MCF 10A (cell line): ENCODE measurements around the gene PLPPR1. TPM values are rescaled to one million over a fixed set of nuclear protein-coding genes. Genes with fewer than 3 reads are reported as not detected.

Source experiments
- BruUV-seq: library from RNA; stranded (reverse); fragments of 400-500 nt; replicated peaks from 2 replicates; lab custom pipeline; 2021; lab: Mats Ljungman, UMichigan
- CTCF ChIA-PET: fragments of 300-600 bp; sonication (Branson Sonifier 250); formaldehyde crosslinking; extraction: SDS; loops from one replicate; lab custom pipeline; 2021; ENCODE audit warnings: antibody characterized with exemption, inconsistent platforms; lab: Yijun Ruan, JAX
- POLR2A ChIA-PET: fragments of 300-600, 350-650 bp; sonication (Branson Sonifier 250); formaldehyde crosslinking; extraction: SDS; loops from one replicate; lab custom pipeline; 2020; ENCODE audit warnings: antibody characterized with exemption, inconsistent platforms; lab: Yijun Ruan, JAX
- DNase-seq: peaks from one replicate; pipeline ENCODE4 v3.0.0-alpha.2; 2018; ENCODE audit not compliant: unreplicated experiment
- H3K27ac Mint-ChIP-seq: one replicate; pipeline ENCODE4 v1.8.0; 2022; ENCODE audit warnings: mild to moderate bottlenecking, low read depth, mixed read lengths; ENCODE audit not compliant: unreplicated experiment
- H3K27me3 Mint-ChIP-seq: one replicate; pipeline ENCODE4 v1.8.0; 2022; ENCODE audit warnings: mixed read lengths; ENCODE audit not compliant: insufficient read depth, unreplicated experiment
- H3K36me3 Mint-ChIP-seq: one replicate; pipeline ENCODE4 v1.8.0; 2022; ENCODE audit warnings: mild to moderate bottlenecking, moderate library complexity, mixed read lengths; ENCODE audit not compliant: insufficient read depth, unreplicated experiment
- H3K4me1 Mint-ChIP-seq: one replicate; pipeline ENCODE4 v1.8.0; 2022; ENCODE audit warnings: mixed read lengths; ENCODE audit not compliant: insufficient read depth, unreplicated experiment
- H3K4me3 Mint-ChIP-seq: one replicate; pipeline ENCODE4 v1.8.0; 2022; ENCODE audit warnings: mild to moderate bottlenecking, moderate library complexity, mixed read lengths; ENCODE audit not compliant: unreplicated experiment
- H3K9me3 Mint-ChIP-seq: one replicate; pipeline ENCODE4 v1.8.0; 2022; ENCODE audit warnings: mixed read lengths; ENCODE audit not compliant: unreplicated experiment
- CTCF ChIP-seq: fragments of 200-600 bp; IDR thresholded peaks from one replicate; pipeline ENCODE4 v1.8.0; 2022; ENCODE audit warnings: antibody characterized with exemption, mild to moderate bottlenecking; ENCODE audit not compliant: unreplicated experiment
- intact Hi-C: fragments of 100-400 bp; cut with micrococcal nuclease; formaldehyde crosslinking; loops from 2 replicates; pipeline ENCODE4 v1.14.1; 2022
- total RNA-seq: library from RNA; stranded (reverse); gene quantifications from 2 replicates; pipeline ENCODE4 v1.2.3, GENCODE V29; 2022

PLPPR1 gene
- total RNA-seq, 1 experiment from 2014 or later = not detected

DNA sequence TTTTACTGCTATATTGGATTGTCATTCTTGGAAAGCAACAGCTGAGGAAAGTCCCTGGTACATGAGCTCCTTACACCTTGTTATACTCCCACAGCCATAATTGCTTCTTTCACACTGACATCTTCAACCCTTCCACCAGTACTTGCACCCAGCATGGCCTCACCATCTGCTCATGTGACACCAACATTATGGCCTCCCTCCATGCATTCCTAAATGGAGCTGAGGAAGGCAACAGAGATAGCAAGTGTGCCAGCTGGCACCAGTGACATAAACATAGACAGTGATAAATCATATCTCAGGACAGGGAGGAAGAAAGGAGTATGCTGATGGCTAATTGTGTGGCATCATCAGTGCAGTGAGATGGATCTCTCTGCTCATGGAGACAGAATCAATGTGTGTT, 236.7 kb downstream of the PLPPR1 start:
- H3K27me3 Mint-ChIP-seq = no peaks in the 10 kb centered on the region
- DNase-seq = no peak
- ChIA-PET CTCF (no interaction called here), POLR2A (interaction anchor here (0.6 kb wide), 1 partner anchor 97 kb away, joined by 4 read pairs; no protein-coding TSS in a partner anchor)
- TF ChIP-seq CTCF = no peak
- intact Hi-C loops = no loop called here
- H3K27ac Mint-ChIP-seq = no peak overlapping the region
- no peak overlapping the region for H3K4me3 Mint-ChIP-seq
- H3K9me3 Mint-ChIP-seq = no peaks in the 10 kb centered on the region
- H3K36me3 Mint-ChIP-seq = no peaks in the 10 kb centered on the region
- no peaks in the 10 kb centered on the region for H3K4me1 Mint-ChIP-seq
- no TSS peak for BruUV-seq

DNA sequence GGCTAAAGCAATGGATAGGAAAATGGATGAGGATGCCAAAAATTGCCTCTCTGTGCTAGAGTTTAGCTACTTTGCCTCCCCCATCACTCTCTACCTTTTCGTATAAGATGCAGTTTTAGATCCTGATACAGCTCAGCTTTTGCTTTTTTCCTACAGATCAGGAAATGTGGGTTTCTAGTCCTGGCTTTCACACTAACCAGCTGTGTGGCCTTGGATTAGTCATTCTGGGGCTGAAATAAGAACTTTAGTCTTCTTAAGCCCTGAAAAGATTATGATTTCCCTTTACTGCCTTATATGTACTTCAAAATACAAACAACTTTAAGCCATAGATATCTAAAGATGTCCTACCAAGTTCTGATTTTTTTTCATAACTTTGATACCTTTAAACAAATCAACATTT, 239.9 kb downstream of the PLPPR1 start:
- ChIA-PET POLR2A (no interaction called here), CTCF (interaction anchor here (0.8 kb wide), 1 partner anchor 41 kb away, joined by 4 read pairs; no protein-coding TSS in a partner anchor)
- no peak overlapping the region for H3K4me3 Mint-ChIP-seq
- H3K36me3 Mint-ChIP-seq = no peaks in the 10 kb centered on the region
- no peak overlapping the region for H3K27ac Mint-ChIP-seq
- intact Hi-C loops = no loop called here
- no peak for DNase-seq
- TF ChIP-seq CTCF = no peak
- H3K9me3 Mint-ChIP-seq = no peaks in the 10 kb centered on the region
- no TSS peak for BruUV-seq
- no peaks in the 10 kb centered on the region for H3K4me1 Mint-ChIP-seq
- H3K27me3 Mint-ChIP-seq = no peaks in the 10 kb centered on the region

- intact Hi-C loops = no loop called here
- no peak for DNase-seq
- Mint-ChIP-seq H3K4me3 (no peak overlapping the region), H3K9me3 (no peaks in the 10 kb centered on the region), H3K27ac (no peak overlapping the region), H3K36me3 (no peaks in the 10 kb centered on the region), H3K4me1 (no peaks in the 10 kb centered on the region), H3K27me3 (peaks cover 6% of the 10 kb centered on the region)
- no peak for TF ChIP-seq CTCF
- no TSS peak for BruUV-seq
- POLR2A ChIA-PET = interaction anchor here (1.1 kb wide), 1 partner anchor 174 kb away, joined by 5 read pairs; no protein-coding TSS in a partner anchor
- CTCF ChIA-PET = interaction anchor here (0.7 to 1.3 kb wide), 3 partner anchors 42 to 119 kb away, joined by 3 to 4 read pairs (median 3); no protein-coding TSS in a partner anchor
Observed at GRCh38 chr9:101269591-101270283, 241.2 kb downstream of the PLPPR1 start.

DNA sequence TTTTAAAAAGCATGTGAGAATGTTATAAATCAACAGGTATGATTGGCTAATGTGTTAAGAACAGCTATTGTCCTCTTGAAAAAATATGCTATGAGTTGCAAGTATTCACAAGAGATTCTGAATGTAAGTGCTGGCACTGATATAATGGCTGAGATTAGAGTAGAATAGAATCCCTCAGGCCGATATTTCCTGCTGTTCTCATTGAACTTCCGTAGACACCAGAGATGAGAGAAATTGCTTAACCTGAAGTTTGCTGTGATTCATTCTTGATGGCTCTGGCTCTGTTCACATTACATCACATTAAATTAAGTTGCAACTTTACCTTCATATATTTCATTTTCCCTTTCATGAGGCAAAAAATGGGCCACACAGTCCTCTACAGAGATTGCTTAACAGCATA, 241.8 kb downstream of the PLPPR1 start:
- Mint-ChIP-seq H3K4me1 (no peaks in the 10 kb centered on the region), H3K27me3 (peaks cover 12% of the 10 kb centered on the region), H3K27ac (no peak overlapping the region), H3K4me3 (no peak overlapping the region), H3K9me3 (no peaks in the 10 kb centered on the region), H3K36me3 (no peaks in the 10 kb centered on the region)
- no peak for TF ChIP-seq CTCF
- ChIA-PET POLR2A (interaction anchor here (1.1 kb wide), 1 partner anchor 175 kb away, joined by 5 read pairs; no protein-coding TSS in a partner anchor), CTCF (interaction anchor here (0.9 to 1.3 kb wide), 2 partner anchors 41 to 119 kb away, joined by 3 to 4 read pairs; no protein-coding TSS in a partner anchor)
- BruUV-seq = no TSS peak
- peak; percentile 55 for DNase-seq
- intact Hi-C loops = no loop called here
